Thyroid gland (tissue), 4 donors: ENCODE data around the gene S100A6.

Experiments
- POLR2A ChIP-seq, 2 donors: fragments of 450-650 bp; IDR thresholded peaks; one replicate each; pipeline ENCODE4 v1.6.1; 2017; ENCODE audit warnings: antibody characterized with exemption in 2 of 2, mild to moderate bottlenecking in 2 of 2, moderate library complexity in 1 of 2
- TF ChIP-seq, protein P1 (sequence below), 6 experiments: fragments of 200-600 bp in 3 of 6; fragments of 450-650 bp in 3 of 6; sonication (generic) in 3 of 6; IDR thresholded peaks; one replicate each; pipeline ENCODE4 v1.5.1; 2016 to 2019; ENCODE audit warnings: antibody characterized with exemption in 6 of 6, mild to moderate bottlenecking in 2 of 6, inconsistent platforms in 1 of 6, moderate library complexity in 1 of 6

GRCh38 chr1:153515504-153516394, 20.0 kb downstream of the S100A6 start:
- no peak for TF ChIP-seq POLR2A (IDR thresholded peaks at IDR 0.05)
- TF ChIP-seq, protein P1, sequence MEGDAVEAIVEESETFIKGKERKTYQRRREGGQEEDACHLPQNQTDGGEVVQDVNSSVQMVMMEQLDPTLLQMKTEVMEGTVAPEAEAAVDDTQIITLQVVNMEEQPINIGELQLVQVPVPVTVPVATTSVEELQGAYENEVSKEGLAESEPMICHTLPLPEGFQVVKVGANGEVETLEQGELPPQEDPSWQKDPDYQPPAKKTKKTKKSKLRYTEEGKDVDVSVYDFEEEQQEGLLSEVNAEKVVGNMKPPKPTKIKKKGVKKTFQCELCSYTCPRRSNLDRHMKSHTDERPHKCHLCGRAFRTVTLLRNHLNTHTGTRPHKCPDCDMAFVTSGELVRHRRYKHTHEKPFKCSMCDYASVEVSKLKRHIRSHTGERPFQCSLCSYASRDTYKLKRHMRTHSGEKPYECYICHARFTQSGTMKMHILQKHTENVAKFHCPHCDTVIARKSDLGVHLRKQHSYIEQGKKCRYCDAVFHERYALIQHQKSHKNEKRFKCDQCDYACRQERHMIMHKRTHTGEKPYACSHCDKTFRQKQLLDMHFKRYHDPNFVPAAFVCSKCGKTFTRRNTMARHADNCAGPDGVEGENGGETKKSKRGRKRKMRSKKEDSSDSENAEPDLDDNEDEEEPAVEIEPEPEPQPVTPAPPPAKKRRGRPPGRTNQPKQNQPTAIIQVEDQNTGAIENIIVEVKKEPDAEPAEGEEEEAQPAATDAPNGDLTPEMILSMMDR (IDR thresholded peaks at IDR 0.05): no peak
